Thyroid gland (tissue), 4 donors: Measurements from ENCODE around the gene SHC3.

Experiments used
- POLR2A ChIP-seq, 2 donors: fragments of 450-650 bp; IDR thresholded peaks; one replicate each; pipeline ENCODE4 v1.6.1; 2017; ENCODE audit warnings: antibody characterized with exemption in 2 of 2, mild to moderate bottlenecking in 2 of 2, moderate library complexity in 1 of 2
- TF ChIP-seq, protein P1 (sequence below), 6 experiments: fragments of 200-600 bp in 3 of 6; fragments of 450-650 bp in 3 of 6; sonication (generic) in 3 of 6; IDR thresholded peaks; one replicate each; pipeline ENCODE4 v1.5.1; 2016 to 2019; ENCODE audit warnings: antibody characterized with exemption in 6 of 6, mild to moderate bottlenecking in 2 of 6, inconsistent platforms in 1 of 6, moderate library complexity in 1 of 6

DNA sequence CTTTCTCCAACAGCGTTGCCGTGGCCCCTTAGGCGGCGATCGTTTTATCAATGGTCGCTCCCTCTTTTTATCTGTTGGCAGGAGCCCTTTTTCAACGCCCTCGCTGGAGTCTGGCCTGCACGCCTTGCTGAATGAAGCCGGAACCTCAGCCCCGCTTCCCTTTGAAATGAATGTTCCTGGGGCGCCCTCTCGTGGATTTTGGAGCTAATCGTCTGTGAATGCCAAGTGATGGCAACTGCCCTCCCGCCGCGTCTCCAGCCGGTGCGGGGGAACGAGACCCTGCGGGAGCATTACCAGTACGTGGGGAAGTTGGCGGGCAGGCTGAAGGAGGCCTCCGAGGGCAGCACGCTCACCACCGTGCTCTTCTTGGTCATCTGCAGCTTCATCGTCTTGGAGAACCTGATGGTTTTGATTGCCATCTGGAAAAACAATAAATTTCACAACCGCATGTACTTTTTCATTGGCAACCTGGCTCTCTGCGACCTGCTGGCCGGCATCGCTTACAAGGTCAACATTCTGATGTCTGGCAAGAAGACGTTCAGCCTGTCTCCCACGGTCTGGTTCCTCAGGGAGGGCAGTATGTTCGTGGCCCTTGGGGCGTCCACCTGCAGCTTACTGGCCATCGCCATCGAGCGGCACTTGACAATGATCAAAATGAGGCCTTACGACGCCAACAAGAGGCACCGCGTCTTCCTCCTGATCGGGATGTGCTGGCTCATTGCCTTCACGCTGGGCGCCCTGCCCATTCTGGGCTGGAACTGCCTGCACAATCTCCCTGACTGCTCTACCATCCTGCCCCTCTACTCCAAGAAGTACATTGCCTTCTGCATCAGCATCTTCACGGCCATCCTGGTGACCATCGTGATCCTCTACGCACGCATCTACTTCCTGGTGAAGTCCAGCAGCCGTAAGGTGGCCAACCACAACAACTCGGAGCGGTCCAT lies 177.4 kb downstream of the SHC3 start:
- TF ChIP-seq, protein P1, sequence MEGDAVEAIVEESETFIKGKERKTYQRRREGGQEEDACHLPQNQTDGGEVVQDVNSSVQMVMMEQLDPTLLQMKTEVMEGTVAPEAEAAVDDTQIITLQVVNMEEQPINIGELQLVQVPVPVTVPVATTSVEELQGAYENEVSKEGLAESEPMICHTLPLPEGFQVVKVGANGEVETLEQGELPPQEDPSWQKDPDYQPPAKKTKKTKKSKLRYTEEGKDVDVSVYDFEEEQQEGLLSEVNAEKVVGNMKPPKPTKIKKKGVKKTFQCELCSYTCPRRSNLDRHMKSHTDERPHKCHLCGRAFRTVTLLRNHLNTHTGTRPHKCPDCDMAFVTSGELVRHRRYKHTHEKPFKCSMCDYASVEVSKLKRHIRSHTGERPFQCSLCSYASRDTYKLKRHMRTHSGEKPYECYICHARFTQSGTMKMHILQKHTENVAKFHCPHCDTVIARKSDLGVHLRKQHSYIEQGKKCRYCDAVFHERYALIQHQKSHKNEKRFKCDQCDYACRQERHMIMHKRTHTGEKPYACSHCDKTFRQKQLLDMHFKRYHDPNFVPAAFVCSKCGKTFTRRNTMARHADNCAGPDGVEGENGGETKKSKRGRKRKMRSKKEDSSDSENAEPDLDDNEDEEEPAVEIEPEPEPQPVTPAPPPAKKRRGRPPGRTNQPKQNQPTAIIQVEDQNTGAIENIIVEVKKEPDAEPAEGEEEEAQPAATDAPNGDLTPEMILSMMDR (IDR thresholded peaks at IDR 0.05): peak; percentile 48 to 91 (median 87)
- TF ChIP-seq POLR2A (IDR thresholded peaks at IDR 0.05): no peak
